ENCODE results near the gene OSBPL5.

Gene OSBPL5

DNA sequence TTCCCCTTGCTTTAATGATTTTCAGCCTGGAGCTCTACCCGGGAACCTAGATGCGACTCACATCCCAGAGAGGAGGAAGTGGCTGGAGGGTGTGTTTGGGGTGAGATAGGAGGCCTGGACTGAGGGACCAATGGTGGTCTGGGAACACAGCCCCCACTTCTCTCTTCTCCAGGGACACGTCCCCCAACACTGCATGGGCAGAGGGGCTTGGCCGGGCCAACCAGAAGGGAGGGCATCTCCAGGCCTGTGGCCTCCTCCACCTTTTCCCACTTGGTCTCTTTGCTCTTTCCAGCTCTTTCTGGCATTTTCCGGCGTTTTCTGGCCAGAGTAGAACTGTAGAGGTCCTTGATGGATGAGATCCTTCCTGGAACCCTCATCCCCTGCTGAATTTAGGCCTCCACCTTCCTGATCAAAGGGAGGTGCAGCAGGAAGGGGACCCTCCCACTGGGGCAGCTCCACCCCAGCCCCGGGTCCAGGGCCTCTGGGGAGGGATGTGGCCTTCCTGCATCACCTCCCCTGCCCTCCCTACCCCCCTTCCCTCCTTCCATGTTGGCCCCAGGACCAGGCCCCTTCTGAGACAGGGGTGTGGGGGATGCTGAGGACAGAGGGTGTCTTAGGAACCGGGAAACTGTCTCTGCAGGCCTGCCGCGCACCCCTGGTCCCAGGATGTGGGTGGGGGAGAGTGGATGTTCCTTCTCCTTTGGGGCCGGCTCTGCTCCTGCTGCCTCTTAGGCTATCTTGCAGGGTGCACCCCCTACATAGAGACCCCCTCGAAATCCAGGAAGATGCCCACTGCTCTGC, 29.1 kb upstream of the OSBPL5 start:
- Histone ChIP-seq H4K20me1 (ENCODE audit: control insufficient read depth, insufficient read depth, low read depth, low read length) (no peaks in the 10 kb centered on the region), H3K4me1 (ENCODE audit: control insufficient read depth, low read length) (no peaks in the 10 kb centered on the region), H3K36me3 (ENCODE audit: control insufficient read depth, low read length) (no peaks in the 10 kb centered on the region), H3K9me3 (ENCODE audit: control insufficient read depth, insufficient read depth, low read length) (no peaks in the 10 kb centered on the region), H3K27ac (ENCODE audit: low read depth, low read length) (no peak overlapping the region), H3K27me3 (ENCODE audit: control insufficient read depth, low read length) (no peaks in the 10 kb centered on the region), H3F3A (ENCODE audit: control insufficient read depth, insufficient read depth) (no peaks in the 10 kb centered on the region), H3K4me3 (ENCODE audit: low read length) (no peak overlapping the region), H3K9me2 (replicated peaks; ENCODE audit: control insufficient read depth, low read length) (no peaks in the 10 kb centered on the region), H3K79me2 (ENCODE audit: control insufficient read depth, low read length) (no peaks in the 10 kb centered on the region), H3K4me2 (ENCODE audit: low read length) (no peak overlapping the region)
- TF ChIP-seq EZH2phosphoT487 (IDR thresholded peaks at IDR 0.05; ENCODE audit: borderline replicate concordance, low read length) = no peak
- TF ChIP-seq, protein P1, sequence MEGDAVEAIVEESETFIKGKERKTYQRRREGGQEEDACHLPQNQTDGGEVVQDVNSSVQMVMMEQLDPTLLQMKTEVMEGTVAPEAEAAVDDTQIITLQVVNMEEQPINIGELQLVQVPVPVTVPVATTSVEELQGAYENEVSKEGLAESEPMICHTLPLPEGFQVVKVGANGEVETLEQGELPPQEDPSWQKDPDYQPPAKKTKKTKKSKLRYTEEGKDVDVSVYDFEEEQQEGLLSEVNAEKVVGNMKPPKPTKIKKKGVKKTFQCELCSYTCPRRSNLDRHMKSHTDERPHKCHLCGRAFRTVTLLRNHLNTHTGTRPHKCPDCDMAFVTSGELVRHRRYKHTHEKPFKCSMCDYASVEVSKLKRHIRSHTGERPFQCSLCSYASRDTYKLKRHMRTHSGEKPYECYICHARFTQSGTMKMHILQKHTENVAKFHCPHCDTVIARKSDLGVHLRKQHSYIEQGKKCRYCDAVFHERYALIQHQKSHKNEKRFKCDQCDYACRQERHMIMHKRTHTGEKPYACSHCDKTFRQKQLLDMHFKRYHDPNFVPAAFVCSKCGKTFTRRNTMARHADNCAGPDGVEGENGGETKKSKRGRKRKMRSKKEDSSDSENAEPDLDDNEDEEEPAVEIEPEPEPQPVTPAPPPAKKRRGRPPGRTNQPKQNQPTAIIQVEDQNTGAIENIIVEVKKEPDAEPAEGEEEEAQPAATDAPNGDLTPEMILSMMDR (IDR thresholded peaks at IDR 0.05; ENCODE audit: low read depth, low read length, poor library complexity, severe bottlenecking) = no peak

DNA sequence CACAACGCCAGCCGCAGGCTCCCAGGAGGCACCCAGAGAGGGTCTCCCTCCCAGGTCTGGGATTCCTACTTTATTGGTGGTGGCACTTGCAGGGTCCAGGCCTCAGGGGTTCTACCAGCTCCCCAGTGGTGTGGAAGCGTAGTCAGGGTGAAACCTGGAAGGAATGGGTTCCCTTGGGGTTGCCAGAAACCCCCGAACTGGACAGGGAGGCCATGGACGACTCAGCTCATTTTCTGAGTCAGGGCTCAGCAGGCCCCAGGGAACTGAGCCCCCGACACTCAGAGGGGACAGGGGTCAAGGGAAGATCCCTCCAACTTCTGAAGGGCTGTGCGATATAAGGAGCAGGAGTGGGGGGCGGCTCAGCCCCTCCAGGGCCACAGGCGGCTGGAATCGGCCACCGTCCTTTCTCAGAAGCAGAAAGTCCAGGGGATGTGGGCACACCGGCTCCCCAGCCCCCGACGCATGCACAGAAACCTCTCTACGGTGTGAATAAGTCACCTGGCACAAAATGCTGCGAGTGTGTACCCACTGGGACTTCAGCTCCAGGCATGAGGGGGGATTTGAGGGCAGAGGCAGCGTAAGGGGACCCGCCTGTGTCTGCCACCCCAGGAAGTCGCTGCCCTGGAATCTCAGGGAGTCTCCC, 28.4 kb upstream of the OSBPL5 start:
- TF ChIP-seq EZH2phosphoT487 (IDR thresholded peaks at IDR 0.05; ENCODE audit: borderline replicate concordance, low read length) = no peak
- TF ChIP-seq, protein P1 (IDR thresholded peaks at IDR 0.05; ENCODE audit: low read depth, low read length, poor library complexity, severe bottlenecking) = no peak
- no peaks in the 10 kb centered on the region for H3K27me3 ChIP-seq (ENCODE audit: control insufficient read depth, low read length)
- no peaks in the 10 kb centered on the region for H3K9me2 ChIP-seq (replicated peaks; ENCODE audit: control insufficient read depth, low read length)
- no peak overlapping the region for H3K27ac ChIP-seq (ENCODE audit: low read depth, low read length)
- H3K9me3 ChIP-seq (ENCODE audit: control insufficient read depth, insufficient read depth, low read length) = no peaks in the 10 kb centered on the region
- H4K20me1 ChIP-seq (ENCODE audit: control insufficient read depth, insufficient read depth, low read depth, low read length) = no peaks in the 10 kb centered on the region
- no peak overlapping the region for H3K4me3 ChIP-seq (ENCODE audit: low read length)
- no peaks in the 10 kb centered on the region for H3F3A ChIP-seq (ENCODE audit: control insufficient read depth, insufficient read depth)
- no peaks in the 10 kb centered on the region for H3K4me1 ChIP-seq (ENCODE audit: control insufficient read depth, low read length)
- no peak overlapping the region for H3K4me2 ChIP-seq (ENCODE audit: low read length)
- H3K79me2 ChIP-seq (ENCODE audit: control insufficient read depth, low read length) = no peaks in the 10 kb centered on the region
- no peaks in the 10 kb centered on the region for H3K36me3 ChIP-seq (ENCODE audit: control insufficient read depth, low read length)

DNA sequence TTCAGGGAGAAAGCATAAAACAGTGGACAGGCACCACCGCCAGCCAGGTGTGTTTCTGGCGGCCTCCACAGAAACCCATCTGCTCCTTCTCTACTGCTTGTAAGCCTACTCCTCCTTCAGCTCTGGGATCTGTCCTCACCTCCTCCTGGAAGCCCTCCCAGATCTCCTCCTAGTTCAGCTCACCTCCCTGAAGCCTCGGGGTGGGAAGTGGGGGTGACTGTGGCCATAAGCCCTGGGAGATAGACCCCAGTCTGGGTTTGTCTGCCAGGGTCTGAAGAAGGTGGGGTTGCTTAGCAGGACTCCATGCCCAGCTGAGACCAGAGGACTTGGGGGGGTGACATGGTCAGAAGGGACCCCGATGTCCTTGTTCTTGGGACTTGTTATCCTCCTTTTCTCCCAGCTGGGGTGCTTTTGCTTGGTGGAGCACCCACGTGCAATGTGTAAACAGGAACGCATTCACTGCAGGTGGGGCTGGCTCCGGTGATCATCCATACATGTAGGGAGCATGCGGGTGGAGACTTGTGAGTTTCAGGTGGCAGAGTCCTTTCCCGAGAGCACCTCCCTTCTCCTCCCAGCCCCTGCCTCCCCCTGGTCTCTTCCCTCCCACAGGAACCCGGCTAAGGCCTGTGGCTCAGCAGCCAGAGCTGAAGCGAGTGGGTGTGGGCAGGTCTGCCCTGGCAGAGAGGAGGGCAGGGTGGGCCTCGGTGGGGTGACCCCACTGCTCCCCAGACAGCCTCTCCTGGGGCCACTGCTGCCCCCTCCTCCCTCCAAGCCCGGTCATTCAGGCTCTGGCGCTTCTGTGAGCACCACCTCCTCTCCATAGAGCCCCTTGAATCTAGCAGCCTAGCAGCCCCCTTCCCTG, 27.6 kb upstream of the OSBPL5 start:
- H4K20me1 ChIP-seq (ENCODE audit: control insufficient read depth, insufficient read depth, low read depth, low read length) = no peaks in the 10 kb centered on the region
- no peaks in the 10 kb centered on the region for H3F3A ChIP-seq (ENCODE audit: control insufficient read depth, insufficient read depth)
- no peaks in the 10 kb centered on the region for H3K9me2 ChIP-seq (replicated peaks; ENCODE audit: control insufficient read depth, low read length)
- no peak overlapping the region for H3K27ac ChIP-seq (ENCODE audit: low read depth, low read length)
- TF ChIP-seq EZH2phosphoT487 (IDR thresholded peaks at IDR 0.05; ENCODE audit: borderline replicate concordance, low read length) = no peak
- TF ChIP-seq, protein P1 (IDR thresholded peaks at IDR 0.05; ENCODE audit: low read depth, low read length, poor library complexity, severe bottlenecking) = no peak
- no peaks in the 10 kb centered on the region for H3K9me3 ChIP-seq (ENCODE audit: control insufficient read depth, insufficient read depth, low read length)
- H3K79me2 ChIP-seq (ENCODE audit: control insufficient read depth, low read length) = no peaks in the 10 kb centered on the region
- no peak overlapping the region for H3K4me2 ChIP-seq (ENCODE audit: low read length)
- H3K4me1 ChIP-seq (ENCODE audit: control insufficient read depth, low read length) = no peaks in the 10 kb centered on the region
- no peaks in the 10 kb centered on the region for H3K36me3 ChIP-seq (ENCODE audit: control insufficient read depth, low read length)
- H3K4me3 ChIP-seq (ENCODE audit: low read length) = no peak overlapping the region
- no peaks in the 10 kb centered on the region for H3K27me3 ChIP-seq (ENCODE audit: control insufficient read depth, low read length)
